H1 (cell line): ENCODE measurements around the gene NDUFA9. TPM values are rescaled to one million over a fixed set of nuclear protein-coding genes. Genes with fewer than 3 reads are reported as not detected.

ENCODE experiments used
- CTCF ChIA-PET: fragments of 300-600 bp; sonication (Branson Sonifier 250); formaldehyde crosslinking; loops from one replicate; lab custom pipeline; 2021; ENCODE audit not compliant: partially characterized antibody; lab: Charles Lee
- POLR2A ChIA-PET: fragments of 300-600 bp; sonication (Branson Sonifier 250); formaldehyde crosslinking; loops from one replicate; lab custom pipeline; 2021; ENCODE audit warnings: inconsistent platforms; ENCODE audit not compliant: partially characterized antibody; lab: Charles Lee
- DNase-seq, 2 experiments: peaks; one replicate each; pipeline versions ENCODE4 v3.0.0 to v3.0.0-alpha.2; 2010 to 2022; ENCODE audit warnings: low spot score in 2 of 2, low read depth in 1 of 2, mixed read lengths in 1 of 2
- FAIRE-seq: peaks from 2 replicates; lab custom pipeline; 2011; peaks lifted over from hg19 to GRCh38; lab: Jason Lieb, UNC
- H2AFZ ChIP-seq: 2 replicates; pipeline ENCODE4 v1.8.1; 2012; ENCODE audit warnings: low read length, inconsistent platforms
- H2AK5ac ChIP-seq: 2 replicates; pipeline ENCODE4 v1.6.1; 2013; ENCODE audit warnings: low read depth, low read length
- H2BK120ac ChIP-seq: replicated peaks from 2 replicates; pipeline ENCODE3; 2013; ENCODE audit warnings: low read depth, low read length, inconsistent platforms
- H2BK12ac ChIP-seq: 2 replicates; pipeline ENCODE4 v1.6.1; 2013; ENCODE audit warnings: low read depth, low read length
- H2BK15ac ChIP-seq: 2 replicates; pipeline ENCODE4 v1.6.1; 2013; ENCODE audit warnings: low read length
- H2BK20ac ChIP-seq: 2 replicates; pipeline ENCODE4 v1.6.1; 2013; ENCODE audit warnings: low read length
- H2BK5ac ChIP-seq: 2 replicates; pipeline ENCODE4 v1.6.1; 2013; ENCODE audit warnings: low read depth, low read length
- H3K14ac ChIP-seq: 2 replicates; pipeline ENCODE4 v1.6.1; 2013; ENCODE audit warnings: inconsistent platforms; ENCODE audit not compliant: insufficient read length
- H3K18ac ChIP-seq: 2 replicates; pipeline ENCODE4 v1.6.1; 2013; ENCODE audit warnings: low read length; ENCODE audit errors: extremely low read depth
- H3K23ac ChIP-seq: 2 replicates; pipeline ENCODE4 v1.6.1; 2013; ENCODE audit warnings: inconsistent platforms; ENCODE audit not compliant: insufficient read length
- H3K23me2 ChIP-seq: 2 replicates; pipeline ENCODE4 v1.6.1; 2013; ENCODE audit warnings: low read depth, low read length
- H3K27ac ChIP-seq: 2 replicates; pipeline ENCODE4 v1.6.1; 2011; ENCODE audit warnings: low read depth, low read length, inconsistent platforms
- H3K27me3 ChIP-seq, 4 experiments: replicated peaks in 1 of 4; 1 replicate in 1 of 4; 2 replicates in 3 of 4; pipeline versions ENCODE4 v1.6.1 to v1.8.1; 2011 to 2013; ENCODE audit warnings: low read length in 3 of 4, mild to moderate bottlenecking in 3 of 4, inconsistent platforms in 2 of 4, mixed read lengths in 2 of 4, moderate library complexity in 1 of 4; ENCODE audit not compliant: control insufficient read depth in 3 of 4, insufficient read depth in 3 of 4; ENCODE audit errors: extremely low read depth in 1 of 4
- H3K36me3 ChIP-seq, 4 experiments: 2 replicates each; pipeline versions ENCODE4 v1.6.1 to v1.8.1; 2011 to 2013; ENCODE audit warnings: mild to moderate bottlenecking in 4 of 4, low read length in 3 of 4, moderate library complexity in 2 of 4, control low read depth in 1 of 4, inconsistent platforms in 1 of 4; ENCODE audit not compliant: insufficient read depth in 4 of 4, control insufficient read depth in 2 of 4
- H3K4ac ChIP-seq: replicated peaks from 2 replicates; pipeline ENCODE3; 2013; ENCODE audit warnings: low read length, low read depth, mixed read lengths, inconsistent platforms; ENCODE audit not compliant: insufficient read length
- H3K4me1 ChIP-seq, 4 experiments: replicated peaks in 1 of 4; 1 replicate in 1 of 4; 2 replicates in 3 of 4; pipeline versions ENCODE4 v1.6.1 to v1.8.1; 2011 to 2013; ENCODE audit warnings: low read length in 3 of 4, inconsistent platforms in 2 of 4, mixed read lengths in 1 of 4; ENCODE audit not compliant: insufficient read depth in 4 of 4, control insufficient read depth in 3 of 4
- H3K4me2 ChIP-seq, 2 experiments: 2 replicates each; pipeline versions ENCODE4 v1.6.1 to v1.8.1; 2011 to 2013; ENCODE audit warnings: low read depth in 2 of 2, low read length in 2 of 2, control low read depth in 1 of 2, inconsistent platforms in 1 of 2, mild to moderate bottlenecking in 1 of 2; ENCODE audit not compliant: insufficient read depth in 1 of 2
- H3K4me3 ChIP-seq, 4 experiments: fragments of 200-600, 300-600 bp in 1 of 4; sonication (generic), shearing (Covaris generic), sonication (Bioruptor Twin) in 1 of 4; 2 replicates each; pipeline versions ENCODE4 v1.5.1 to v1.8.1; 2011 to 2016; ENCODE audit warnings: low read length in 4 of 4, low read depth in 3 of 4, control low read depth in 2 of 4, inconsistent platforms in 2 of 4, mild to moderate bottlenecking in 2 of 4, mixed read lengths in 1 of 4, moderate library complexity in 1 of 4; ENCODE audit not compliant: insufficient read depth in 2 of 4; ENCODE audit errors: extremely low read depth in 1 of 4
- H3K56ac ChIP-seq: replicated peaks from 2 replicates; pipeline ENCODE3; 2013; ENCODE audit warnings: low read depth, mild to moderate bottlenecking, mixed read lengths, low read length, inconsistent platforms; ENCODE audit not compliant: insufficient read length
- H3K79me1 ChIP-seq: 2 replicates; pipeline ENCODE4 v1.6.1; 2013; ENCODE audit warnings: low read depth, low read length, control low read depth
- H3K79me2 ChIP-seq, 2 experiments: 2 replicates each; pipeline versions ENCODE4 v1.6.1 to v1.8.1; 2012 to 2013; ENCODE audit warnings: low read length in 2 of 2, mild to moderate bottlenecking in 2 of 2, inconsistent platforms in 1 of 2; ENCODE audit not compliant: insufficient read depth in 2 of 2, control insufficient read depth in 1 of 2
- H3K9ac ChIP-seq, 4 experiments: replicated peaks in 1 of 4; 1 replicate in 1 of 4; 2 replicates in 3 of 4; pipeline versions ENCODE4 v1.6.1 to v1.8.1; 2011 to 2013; ENCODE audit warnings: low read depth in 3 of 4, low read length in 3 of 4, control low read depth in 2 of 4, mild to moderate bottlenecking in 2 of 4, moderate library complexity in 2 of 4, inconsistent platforms in 1 of 4; ENCODE audit errors: extremely low read depth in 1 of 4
- H3K9me3 ChIP-seq, 2 experiments: 2 replicates each; pipeline versions ENCODE4 v1.6.1 to v1.8.1; 2012 to 2013; ENCODE audit warnings: mild to moderate bottlenecking in 2 of 2, moderate library complexity in 2 of 2, control low read depth in 1 of 2, inconsistent platforms in 1 of 2, low read depth in 1 of 2, low read length in 1 of 2, mixed read lengths in 1 of 2; ENCODE audit not compliant: insufficient read depth in 2 of 2
- H4K20me1 ChIP-seq, 2 experiments: replicated peaks in 1 of 2; 2 replicates each; pipeline versions ENCODE3 to v1.8.1; 2011 to 2013; ENCODE audit warnings: inconsistent platforms in 2 of 2, low read length in 2 of 2, mild to moderate bottlenecking in 1 of 2; ENCODE audit not compliant: insufficient read depth in 2 of 2, control insufficient read depth in 1 of 2
- H4K5ac ChIP-seq: 2 replicates; pipeline ENCODE4 v1.6.1; 2013; ENCODE audit warnings: low read length, low read depth, mixed read lengths, inconsistent platforms; ENCODE audit not compliant: insufficient read length
- H4K8ac ChIP-seq: 2 replicates; pipeline ENCODE4 v1.8.0; 2013; ENCODE audit warnings: mild to moderate bottlenecking, moderate library complexity, low read length, inconsistent platforms; ENCODE audit not compliant: insufficient read depth; ENCODE audit errors: extremely low read depth
- H4K91ac ChIP-seq: replicated peaks from 2 replicates; pipeline ENCODE3; 2013; ENCODE audit warnings: low read length, mixed read lengths, inconsistent platforms; ENCODE audit not compliant: insufficient read length
- ASH2L ChIP-seq: fragments of 200-600, 300-600 bp; sonication (generic); IDR thresholded peaks from one replicate; pipeline ENCODE4 v1.7.1; 2017; ENCODE audit warnings: low read length
- FOSL1 ChIP-seq: IDR thresholded peaks from 2 replicates; pipeline ENCODE4 v1.6.1; 2011; ENCODE audit warnings: mild to moderate bottlenecking, low read depth, low read length, moderate library complexity; ENCODE audit not compliant: insufficient read depth
- POU5F1 ChIP-seq: IDR thresholded peaks from 2 replicates; pipeline ENCODE4 v1.6.1; 2011; ENCODE audit warnings: low read depth, mild to moderate bottlenecking, low read length, moderate library complexity
- TAF1 ChIP-seq: IDR thresholded peaks from 2 replicates; pipeline ENCODE4 v1.6.1; 2011; ENCODE audit warnings: mild to moderate bottlenecking, low read depth, low read length
- WGBS, 2 experiments: shearing (Covaris generic) in 1 of 2; methylation state at CpG; one replicate each; pipeline versions ENCODE4 v1.1.6 to v1.1.7; 2013 to 2015; ENCODE audit warnings: low lambda C conversion rate in 2 of 2, mixed read lengths in 2 of 2, inconsistent platforms in 1 of 2, low coverage in 1 of 2, missing lambda C conversion rate in 1 of 2; ENCODE audit not compliant: insufficient replicate concordance in 2 of 2, insufficient coverage in 1 of 2, insufficient read length in 1 of 2; ENCODE audit errors: extremely low coverage in 1 of 2, missing lambda C conversion rate in 1 of 2; 5-methylcytosine and 5-hydroxymethylcytosine counted together
- polyA plus RNA-seq, 7 experiments: library from polyadenylated mRNA; depleted of rRNA in 3 of 7; stranded (reverse) in 5 of 7; unstranded in 2 of 7; fragments of >200 nt in 5 of 7; fragments of 200-250 nt in 2 of 7; gene quantifications; 1 replicate in 5 of 7; 2 replicates in 1 of 7; 4 replicates in 1 of 7; pipeline versions ENCODE4 v1.2.1 to v1.2.3, GENCODE V29; 2011 to 2013; ENCODE audit warnings: missing spikeins in 2 of 7, mixed read lengths in 2 of 7
- total RNA-seq: library from RNA; stranded (reverse); fragmentation: NEBNext Ultra II Directional; extraction: Animal tissue kit (Norgen Biotek cat#: 25700); gene quantifications from 2 replicates; pipeline ENCODE4 v1.2.1, GENCODE V29; 2021

Gene NDUFA9
- total and polyA plus RNA-seq, 2 of the 8 experiments (the other 6 are each of a cell fraction or from before 2014, with no cell fraction given), result 50.2 to 67.0 TPM

GRCh38 chr12:4615667-4616066 lies 33.2 kb upstream of the NDUFA9 start:
- no peaks in the 10 kb centered on the region for H3K79me1 ChIP-seq
- no peak overlapping the region for H3K4me2 ChIP-seq
- no peaks in the 10 kb centered on the region for H3K79me2 ChIP-seq
- H2BK20ac ChIP-seq, result no peak overlapping the region
- H2BK15ac ChIP-seq, result no peak overlapping the region
- H3K23ac ChIP-seq, result no peak overlapping the region
- no peaks in the 10 kb centered on the region for H3K4me1 ChIP-seq
- no peak overlapping the region for H3K4ac ChIP-seq
- no peak overlapping the region for H3K9ac ChIP-seq
- no peaks in the 10 kb centered on the region for H4K20me1 ChIP-seq
- no peak overlapping the region for H3K4me3 ChIP-seq
- no peak overlapping the region for H3K27ac ChIP-seq
- H2BK12ac ChIP-seq, result no peak overlapping the region; the same call in 1 of the 2 replicates
- H3K23me2 ChIP-seq, result no peaks in the 10 kb centered on the region
- no peak overlapping the region for H3K56ac ChIP-seq
- 91% methylated on average over 9 of the region's 9 CpGs; no CpG with 5 or more reads in 1 of the 2 experiments for WGBS, 2 experiments
- H3K18ac ChIP-seq, result no peak overlapping the region
- CTCF ChIA-PET, result interaction anchor here (5.2 kb wide), 1 partner anchor 12 kb away, joined by 23 read pairs; no protein-coding TSS in a partner anchor
- TF ChIP-seq ASH2L, result no peak
- no peak for TF ChIP-seq FOSL1
- no peak for TF ChIP-seq POU5F1
- no peak for TF ChIP-seq TAF1
- H4K91ac ChIP-seq, result no peak overlapping the region
- H3K9me3 ChIP-seq, result no peaks in the 10 kb centered on the region
- H2BK5ac ChIP-seq, result no peak overlapping the region
- no peak overlapping the region for H2BK120ac ChIP-seq
- H2AFZ ChIP-seq, result no peak overlapping the region
- no peak overlapping the region for H4K5ac ChIP-seq
- H3K14ac ChIP-seq, result no peak overlapping the region
- no peaks in the 10 kb centered on the region for H3K27me3 ChIP-seq
- no peak for FAIRE-seq
- POLR2A ChIA-PET, result no interaction called here
- peaks cover 0 to 11% (median 1%) of the 10 kb centered on the region in 4 experiments; a peak in 2 of 8 replicates for H3K36me3 ChIP-seq
- no peak for DNase-seq
- H2AK5ac ChIP-seq, result no peak overlapping the region
- no peak overlapping the region for H4K8ac ChIP-seq
